22Rv1 (cell line): ENCODE data around the gene TREML1.

Experiments used
- ZFX ChIP-seq: fragments of 450-650 bp; IDR thresholded peaks from 2 replicates; pipeline ENCODE4 v1.6.1; 2017; ENCODE audit warnings: antibody characterized with exemption, borderline replicate concordance
- TF ChIP-seq, protein P1 (sequence below): fragments of 450-650 bp; IDR thresholded peaks from 2 replicates; pipeline ENCODE4 v1.5.1; 2017; ENCODE audit warnings: mild to moderate bottlenecking

DNA sequence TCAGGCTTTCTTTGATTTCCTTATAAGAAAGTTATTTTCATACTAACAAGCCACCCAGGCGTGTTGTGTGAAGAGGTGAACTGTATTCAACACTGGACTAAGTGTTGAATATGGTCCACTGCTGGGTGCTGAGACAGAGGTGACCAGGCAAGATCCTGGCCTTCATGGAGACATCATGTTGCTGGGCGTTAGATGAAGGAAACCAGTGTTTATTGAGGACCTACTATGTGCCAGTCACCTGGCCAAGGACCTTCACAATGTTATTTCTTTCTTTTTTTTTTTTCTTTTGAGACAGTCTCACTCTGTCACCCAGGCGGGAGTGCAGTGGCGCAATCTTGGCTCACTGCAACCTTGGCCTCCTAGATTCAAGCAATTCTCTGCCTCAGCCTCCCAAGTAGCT is 1.9 kb upstream of the TREML1 start:
- TF ChIP-seq, protein P1, sequence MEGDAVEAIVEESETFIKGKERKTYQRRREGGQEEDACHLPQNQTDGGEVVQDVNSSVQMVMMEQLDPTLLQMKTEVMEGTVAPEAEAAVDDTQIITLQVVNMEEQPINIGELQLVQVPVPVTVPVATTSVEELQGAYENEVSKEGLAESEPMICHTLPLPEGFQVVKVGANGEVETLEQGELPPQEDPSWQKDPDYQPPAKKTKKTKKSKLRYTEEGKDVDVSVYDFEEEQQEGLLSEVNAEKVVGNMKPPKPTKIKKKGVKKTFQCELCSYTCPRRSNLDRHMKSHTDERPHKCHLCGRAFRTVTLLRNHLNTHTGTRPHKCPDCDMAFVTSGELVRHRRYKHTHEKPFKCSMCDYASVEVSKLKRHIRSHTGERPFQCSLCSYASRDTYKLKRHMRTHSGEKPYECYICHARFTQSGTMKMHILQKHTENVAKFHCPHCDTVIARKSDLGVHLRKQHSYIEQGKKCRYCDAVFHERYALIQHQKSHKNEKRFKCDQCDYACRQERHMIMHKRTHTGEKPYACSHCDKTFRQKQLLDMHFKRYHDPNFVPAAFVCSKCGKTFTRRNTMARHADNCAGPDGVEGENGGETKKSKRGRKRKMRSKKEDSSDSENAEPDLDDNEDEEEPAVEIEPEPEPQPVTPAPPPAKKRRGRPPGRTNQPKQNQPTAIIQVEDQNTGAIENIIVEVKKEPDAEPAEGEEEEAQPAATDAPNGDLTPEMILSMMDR, result no peak
- no peak for TF ChIP-seq ZFX
